ENCODE measurements around the gene CENPC. TPM values are rescaled to one million over a fixed set of nuclear protein-coding genes. Genes with fewer than 3 reads are reported as not detected.
"Not testable (repeated sequence)": the region's sequence is repeated elsewhere in the genome, so short reads cannot be mapped to it uniquely, and the experiment has no call there.

The CENPC gene
- polyA plus RNA-seq, 2 of the 4 experiments (the other 2 are of a cell fraction), result 5.6 to 9.0 TPM

DNA sequence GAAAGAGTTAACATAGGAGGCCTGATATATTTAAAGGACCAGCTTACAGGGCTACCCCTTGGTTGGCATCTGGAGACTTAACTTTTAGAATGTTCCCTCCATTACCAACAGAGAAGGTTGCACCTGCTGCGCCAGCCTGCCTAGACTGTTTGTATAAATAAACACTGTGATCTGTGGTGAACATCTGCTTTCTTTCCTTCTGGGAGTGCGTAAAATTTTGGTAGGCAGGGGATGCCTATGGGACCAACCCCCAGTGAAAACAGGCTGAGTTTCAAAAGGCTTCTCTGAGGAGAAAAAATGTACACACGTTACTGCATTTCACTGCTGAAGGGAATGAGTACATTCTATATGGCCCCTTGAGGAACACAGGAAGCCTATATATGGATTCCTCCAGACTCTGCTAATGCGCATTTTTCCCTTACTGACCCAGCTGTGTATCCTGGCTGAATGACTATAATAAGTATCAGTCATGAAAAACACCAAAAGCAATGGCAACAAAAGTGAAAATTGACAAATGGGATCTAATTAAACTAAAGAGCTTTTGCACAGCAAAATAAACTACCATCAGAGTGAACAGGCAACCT, 13.8 kb downstream of the CENPC start (continued):
- TF ChIP-seq, protein P1, sequence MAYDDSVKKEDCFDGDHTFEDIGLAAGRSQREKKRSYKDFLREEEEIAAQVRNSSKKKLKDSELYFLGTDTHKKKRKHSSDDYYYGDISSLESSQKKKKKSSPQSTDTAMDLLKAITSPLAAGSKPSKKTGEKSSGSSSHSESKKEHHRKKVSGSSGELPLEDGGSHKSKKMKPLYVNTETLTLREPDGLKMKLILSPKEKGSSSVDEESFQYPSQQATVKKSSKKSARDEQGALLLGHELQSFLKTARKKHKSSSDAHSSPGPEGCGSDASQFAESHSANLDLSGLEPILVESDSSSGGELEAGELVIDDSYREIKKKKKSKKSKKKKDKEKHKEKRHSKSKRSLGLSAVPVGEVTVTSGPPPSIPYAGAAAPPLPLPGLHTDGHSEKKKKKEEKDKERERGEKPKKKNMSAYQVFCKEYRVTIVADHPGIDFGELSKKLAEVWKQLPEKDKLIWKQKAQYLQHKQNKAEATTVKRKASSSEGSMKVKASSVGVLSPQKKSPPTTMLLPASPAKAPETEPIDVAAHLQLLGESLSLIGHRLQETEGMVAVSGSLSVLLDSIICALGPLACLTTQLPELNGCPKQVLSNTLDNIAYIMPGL (CRISPR knock-in tag; IDR thresholded peaks at IDR 0.05; ENCODE audit: borderline replicate concordance), result no peak
- TF ChIP-seq ZNF302 (CRISPR knock-in tag; IDR thresholded peaks at IDR 0.05), result no peak
- no peak for TF ChIP-seq RNF2 (IDR thresholded peaks at IDR 0.05; ENCODE audit: borderline replicate concordance, low read depth)
- TF ChIP-seq CHD2 (IDR thresholded peaks at IDR 0.05; ENCODE audit: low read length, partially characterized antibody), result no peak
- no peak for TF ChIP-seq POLR2A (IDR thresholded peaks at IDR 0.05; ENCODE audit: low read length)

DNA sequence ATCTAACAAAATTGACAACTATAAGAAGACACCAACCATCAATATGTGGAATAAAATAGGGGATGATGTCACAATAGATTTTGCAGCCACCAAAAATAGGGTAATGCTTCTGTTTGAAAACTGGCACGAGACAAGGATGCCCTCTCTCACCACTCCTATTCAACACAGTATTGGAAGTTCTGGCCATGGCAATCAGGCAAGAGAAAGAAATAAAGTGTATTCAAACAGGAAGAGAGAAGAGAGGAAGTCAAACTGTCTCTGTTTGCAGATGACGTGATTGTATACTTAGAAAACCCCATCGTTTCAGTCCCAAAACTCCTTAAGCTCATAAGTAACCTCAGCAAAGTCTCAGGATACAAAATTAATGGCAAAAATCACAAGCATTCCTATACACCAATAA, 21.2 kb downstream of the CENPC start:
- CTCF ChIA-PET; FAIRE-seq; H3K9me3 ChIP-seq; DNase-seq (ENCODE audit: low read depth in 1 of 2, low spot score in 1 of 2); H3K4me2 ChIP-seq; ATAC-seq; H3K4me3 ChIP-seq; H3K27ac ChIP-seq; POLR2A ChIA-PET; H3K4me1 ChIP-seq: not testable (repeated sequence)
- WGBS (ENCODE audit: missing lambda C conversion rate), result 91% methylated on average over 3 of the region's 3 CpGs

DNA sequence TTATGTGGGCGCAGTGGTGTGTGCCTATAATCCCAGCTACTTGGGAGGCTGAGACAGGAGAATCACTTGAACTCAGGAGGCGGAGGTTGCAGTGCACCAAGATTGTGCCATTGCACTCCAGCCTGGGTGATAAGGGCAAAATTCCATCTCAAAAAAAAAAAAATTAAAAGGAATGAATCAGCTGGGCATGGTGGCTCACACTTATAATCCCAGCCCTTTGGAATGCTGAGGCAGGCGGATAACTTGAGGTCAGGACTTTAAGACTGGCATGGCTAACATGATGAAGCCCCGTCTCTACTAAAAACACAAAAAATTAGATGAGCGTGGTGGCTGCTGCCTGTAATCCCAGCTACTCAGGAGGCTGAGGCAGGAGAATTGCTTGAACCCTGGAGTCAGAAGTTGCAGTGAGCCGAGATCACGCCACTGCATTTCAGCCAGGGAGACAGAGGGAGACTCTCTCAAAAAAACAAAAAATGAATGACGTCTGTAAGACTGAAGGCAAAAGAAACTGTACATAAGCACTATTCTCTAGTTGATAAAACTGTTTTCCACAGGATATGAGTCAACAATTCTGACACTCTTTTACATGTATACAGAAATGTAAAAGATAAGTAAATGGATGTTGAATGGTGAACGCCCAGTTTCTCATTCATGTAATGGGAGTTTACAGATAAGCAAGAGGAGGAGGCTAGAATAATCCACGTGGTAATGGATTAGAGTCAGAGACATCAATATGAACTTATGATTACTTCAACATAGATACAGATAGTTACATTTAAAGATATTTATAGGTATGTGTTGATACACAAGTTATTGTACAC, 22.2 kb downstream of the CENPC start:
- WGBS (ENCODE audit: missing lambda C conversion rate), result 83% methylated on average over 10 of the region's 10 CpGs
- CTCF ChIA-PET, result interaction anchor here (0.6 kb wide), 1 partner anchor 181 kb away, joined by 5 read pairs; no protein-coding TSS in a partner anchor
- POLR2A ChIA-PET, result no interaction called here
- H3K4me3 ChIP-seq, result no peak overlapping the region
- DNase-seq (ENCODE audit: low read depth in 1 of 2, low spot score in 1 of 2), result no peak
- no peaks in the 10 kb centered on the region for H3K4me1 ChIP-seq
- H3K9me3 ChIP-seq, result no peaks in the 10 kb centered on the region
- no peak overlapping the region for H3K27ac ChIP-seq
- no peak for ATAC-seq
- FAIRE-seq, result no peak
- no peak overlapping the region for H3K4me2 ChIP-seq
- TF ChIP-seq FOXS1 (CRISPR knock-in tag; IDR thresholded peaks at IDR 0.05) (no peak), ZSCAN20 (CRISPR knock-in tag; IDR thresholded peaks at IDR 0.05) (no peak), POLR2A (IDR thresholded peaks at IDR 0.05; ENCODE audit: low read length) (no peak), RAD21 (conservative IDR thresholded peaks at IDR 0.05 in 1 of 2, IDR thresholded peaks at IDR 0.05 in 1 of 2) (no peak), MAZ (IDR thresholded peaks at IDR 0.05; ENCODE audit: borderline replicate concordance, low read depth, low read length) (no peak), NR3C1 (IDR thresholded peaks at IDR 0.05) (no peak)
- TF ChIP-seq, protein P1 (CRISPR knock-in tag; IDR thresholded peaks at IDR 0.05; ENCODE audit: borderline replicate concordance), result no peak
- TF ChIP-seq, protein P2, sequence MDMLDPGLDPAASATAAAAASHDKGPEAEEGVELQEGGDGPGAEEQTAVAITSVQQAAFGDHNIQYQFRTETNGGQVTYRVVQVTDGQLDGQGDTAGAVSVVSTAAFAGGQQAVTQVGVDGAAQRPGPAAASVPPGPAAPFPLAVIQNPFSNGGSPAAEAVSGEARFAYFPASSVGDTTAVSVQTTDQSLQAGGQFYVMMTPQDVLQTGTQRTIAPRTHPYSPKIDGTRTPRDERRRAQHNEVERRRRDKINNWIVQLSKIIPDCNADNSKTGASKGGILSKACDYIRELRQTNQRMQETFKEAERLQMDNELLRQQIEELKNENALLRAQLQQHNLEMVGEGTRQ (IDR thresholded peaks at IDR 0.05), result no peak

DNA sequence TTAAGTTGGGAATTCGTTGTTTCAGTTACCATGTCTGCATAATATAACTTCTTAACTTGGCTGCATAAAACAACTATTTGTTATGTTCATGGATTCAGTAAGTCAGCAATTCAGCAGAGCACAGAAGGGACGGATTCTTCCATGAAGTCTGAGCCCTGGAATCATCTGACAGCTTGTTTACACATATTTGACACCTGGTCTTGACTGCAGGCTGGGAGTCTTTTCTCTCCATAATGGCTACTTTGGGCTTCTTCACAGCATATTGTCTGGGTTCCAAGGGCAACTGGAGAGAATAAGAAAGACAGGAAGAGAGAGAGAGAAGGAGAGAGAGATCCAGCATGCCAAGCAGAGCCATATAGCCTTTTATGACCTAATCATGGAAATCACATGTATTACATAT, 23.1 kb downstream of the CENPC start:
- H3K4me1 ChIP-seq, result no peaks in the 10 kb centered on the region
- no peak overlapping the region for H3K27ac ChIP-seq
- ATAC-seq (no peak), FAIRE-seq (no peak), DNase-seq (ENCODE audit: low read depth in 1 of 2, low spot score in 1 of 2) (no peak)
- ChIA-PET POLR2A (no interaction called here), CTCF (no interaction called here)
- WGBS (ENCODE audit: missing lambda C conversion rate), result 85% methylated on average over 2 of the region's 2 CpGs
- no peak overlapping the region for H3K4me2 ChIP-seq
- no peak for TF ChIP-seq EHF (CRISPR knock-in tag; IDR thresholded peaks at IDR 0.05)
- no peaks in the 10 kb centered on the region for H3K9me3 ChIP-seq
- no peak overlapping the region for H3K4me3 ChIP-seq

Measured in A549 (cell line).